Left ventricle myocardium inferior (tissue), 1 donor: Measurements from ENCODE around the gene FAM163A. TPM values are rescaled to one million over a fixed set of nuclear protein-coding genes. Genes with fewer than 3 reads are reported as not detected.
"Not testable (repeated sequence)": the region's sequence is repeated elsewhere in the genome, so short reads cannot be mapped to it uniquely, and the experiment has no call there.

Experiments
- DNase-seq: peaks from one replicate; pipeline ENCODE4 v3.0.0-alpha.2; 2020
- H3K27ac ChIP-seq: fragments of 200-600 bp; replicated peaks from 2 replicates; pipeline ENCODE4 v1.8.0; 2021
- H3K27me3 ChIP-seq: fragments of 200-600 bp; 2 replicates; pipeline ENCODE4 v1.8.0; 2021; ENCODE audit warnings: low read depth
- H3K36me3 ChIP-seq: fragments of 200-600 bp; 2 replicates; pipeline ENCODE4 v1.8.0; 2021
- H3K4me1 ChIP-seq: fragments of 200-600 bp; 2 replicates; pipeline ENCODE4 v1.8.0; 2021
- H3K4me3 ChIP-seq: fragments of 200-600 bp; 2 replicates; pipeline ENCODE4 v1.8.0; 2021; ENCODE audit warnings: mild to moderate bottlenecking, moderate library complexity
- H3K9me3 ChIP-seq: fragments of 200-600 bp; replicated peaks from 2 replicates; pipeline ENCODE4 v1.8.0; 2021
- intact Hi-C: fragments of 100-400 bp; cut with micrococcal nuclease; formaldehyde crosslinking; loops from one replicate; pipeline ENCODE4 v1.11.0; 2022
- total RNA-seq: library from RNA; stranded (reverse); fragmentation: NEBNext Ultra II Directional; extraction: Animal tissue kit (Norgen Biotek cat#: 25700); gene quantifications from one replicate; pipeline ENCODE4 v1.2.1, GENCODE V29; 2021
- TF ChIP-seq, protein P1 (sequence below): fragments of 200-600 bp; IDR thresholded peaks from 2 replicates; pipeline ENCODE4 v1.8.0; 2021; ENCODE audit warnings: antibody characterized with exemption, mild to moderate bottlenecking, borderline replicate concordance
- donor health status: DM: no; HTN: yes; CAD: no; lungs with severe emphysema.

FAM163A gene
- total RNA-seq, 1 donor from 2014 or later, result 0.16 TPM

DNA sequence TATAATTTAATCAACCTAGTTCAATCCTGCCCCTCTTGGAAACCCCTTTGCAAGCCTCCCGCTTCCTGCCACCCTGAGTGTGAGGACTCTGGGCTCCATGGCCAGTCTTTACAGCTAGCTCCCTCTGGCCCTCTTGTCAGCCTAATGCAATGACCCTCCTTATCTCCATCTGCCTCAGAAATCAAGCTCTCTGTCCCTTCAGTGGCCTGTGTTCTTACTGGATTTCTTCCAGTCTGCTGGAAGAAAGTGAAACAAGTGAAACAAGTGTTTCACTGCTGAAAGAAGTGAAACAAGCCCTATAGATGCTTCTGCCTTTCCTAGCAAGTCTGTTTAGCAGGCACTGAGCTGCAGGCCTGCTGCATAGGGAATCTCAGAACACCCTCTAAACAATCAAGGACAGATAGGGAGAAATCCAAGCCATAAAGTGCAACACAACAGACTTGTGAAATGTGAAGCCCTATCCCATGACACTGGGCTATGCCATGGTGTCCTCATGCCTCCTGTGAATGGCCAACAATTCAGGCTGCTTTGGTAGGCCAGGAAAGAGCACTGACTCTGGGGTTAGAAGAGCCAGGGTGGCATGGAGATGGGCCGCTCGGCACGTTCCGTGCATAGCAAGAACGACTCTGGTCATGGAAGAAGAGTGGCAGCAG is 55.9 kb downstream of the FAM163A start:
- TF ChIP-seq, protein P1, sequence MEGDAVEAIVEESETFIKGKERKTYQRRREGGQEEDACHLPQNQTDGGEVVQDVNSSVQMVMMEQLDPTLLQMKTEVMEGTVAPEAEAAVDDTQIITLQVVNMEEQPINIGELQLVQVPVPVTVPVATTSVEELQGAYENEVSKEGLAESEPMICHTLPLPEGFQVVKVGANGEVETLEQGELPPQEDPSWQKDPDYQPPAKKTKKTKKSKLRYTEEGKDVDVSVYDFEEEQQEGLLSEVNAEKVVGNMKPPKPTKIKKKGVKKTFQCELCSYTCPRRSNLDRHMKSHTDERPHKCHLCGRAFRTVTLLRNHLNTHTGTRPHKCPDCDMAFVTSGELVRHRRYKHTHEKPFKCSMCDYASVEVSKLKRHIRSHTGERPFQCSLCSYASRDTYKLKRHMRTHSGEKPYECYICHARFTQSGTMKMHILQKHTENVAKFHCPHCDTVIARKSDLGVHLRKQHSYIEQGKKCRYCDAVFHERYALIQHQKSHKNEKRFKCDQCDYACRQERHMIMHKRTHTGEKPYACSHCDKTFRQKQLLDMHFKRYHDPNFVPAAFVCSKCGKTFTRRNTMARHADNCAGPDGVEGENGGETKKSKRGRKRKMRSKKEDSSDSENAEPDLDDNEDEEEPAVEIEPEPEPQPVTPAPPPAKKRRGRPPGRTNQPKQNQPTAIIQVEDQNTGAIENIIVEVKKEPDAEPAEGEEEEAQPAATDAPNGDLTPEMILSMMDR, result no peak
- no peak overlapping the region for H3K4me3 ChIP-seq
- peak overlapping the region; percentile 57 for H3K27ac ChIP-seq
- H3K27me3 ChIP-seq, result no peaks in the 10 kb centered on the region
- intact Hi-C loops, result no loop called here
- H3K36me3 ChIP-seq, result no peaks in the 10 kb centered on the region
- peaks cover 21% of the 10 kb centered on the region for H3K4me1 ChIP-seq
- DNase-seq, result no peak
- H3K9me3 ChIP-seq, result no peaks in the 10 kb centered on the region

GRCh38 chr1:179800481-179800880 is 57.4 kb downstream of the FAM163A start:
- no peaks in the 10 kb centered on the region for H3K27me3 ChIP-seq
- peaks cover 10% of the 10 kb centered on the region for H3K4me1 ChIP-seq
- intact Hi-C loops, result no loop called here
- DNase-seq, result no peak
- H3K27ac ChIP-seq, result no peak overlapping the region
- no peaks in the 10 kb centered on the region for H3K9me3 ChIP-seq
- H3K4me3 ChIP-seq, result no peak overlapping the region
- TF ChIP-seq, protein P1, result no peak
- H3K36me3 ChIP-seq, result no peaks in the 10 kb centered on the region

- intact Hi-C loops, result no loop called here
- TF ChIP-seq, protein P1, result no peak
- no peaks in the 10 kb centered on the region for H3K36me3 ChIP-seq
- no peaks in the 10 kb centered on the region for H3K27me3 ChIP-seq
- H3K4me1 ChIP-seq, result peaks cover 10% of the 10 kb centered on the region
- no peaks in the 10 kb centered on the region for H3K9me3 ChIP-seq
- DNase-seq, result no peak
- H3K27ac ChIP-seq, result no peak overlapping the region
- H3K4me3 ChIP-seq, result no peak overlapping the region
Measured at GRCh38 chr1:179803104-179803503, 60.0 kb downstream of the FAM163A start.

DNA sequence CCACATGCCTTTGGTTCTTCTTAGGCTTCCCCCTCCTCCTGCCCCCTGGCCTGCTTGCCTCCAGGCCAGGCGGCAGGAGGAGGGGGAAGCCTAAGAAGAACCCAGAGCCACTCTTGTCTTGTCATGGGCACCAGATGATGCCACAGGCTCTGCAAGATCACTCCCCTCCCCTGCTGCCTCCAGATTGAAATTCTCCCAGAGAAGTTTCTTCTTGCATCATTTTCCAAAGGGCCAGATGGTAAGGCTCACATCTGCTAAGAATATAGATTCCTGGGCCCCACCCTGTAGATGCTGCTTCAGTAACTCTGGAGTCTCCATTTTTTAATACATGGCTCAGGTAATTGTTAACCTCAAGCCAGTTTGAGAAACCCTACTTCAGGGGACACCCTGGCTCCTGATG is 60.8 kb downstream of the FAM163A start:
- Histone ChIP-seq H3K9me3 (no peaks in the 10 kb centered on the region), H3K4me3 (no peak overlapping the region), H3K27ac (no peak overlapping the region), H3K36me3 (no peaks in the 10 kb centered on the region), H3K4me1 (peaks cover 7% of the 10 kb centered on the region), H3K27me3 (no peaks in the 10 kb centered on the region)
- intact Hi-C loops, result no loop called here
- no peak for DNase-seq
- TF ChIP-seq, protein P1, result no peak

DNA sequence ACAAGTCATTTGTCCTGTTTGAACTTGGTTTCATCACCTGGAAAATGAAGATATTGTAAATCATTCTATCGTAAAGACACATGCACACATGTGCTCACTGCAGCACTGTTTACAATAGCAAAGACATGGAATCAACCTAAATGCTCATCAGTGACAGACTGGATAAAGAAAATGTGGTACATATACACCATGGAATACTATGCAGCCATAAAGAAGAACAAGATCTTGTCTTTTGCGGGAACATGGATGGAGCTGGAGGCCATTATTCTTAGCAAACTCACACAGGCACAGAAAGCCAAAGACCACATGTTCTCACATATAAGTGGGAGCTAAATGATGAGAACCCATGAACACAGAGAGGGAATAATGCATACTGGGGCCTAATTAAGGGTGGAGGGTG is 61.3 kb downstream of the FAM163A start:
- H3K27ac ChIP-seq, H3K4me1 ChIP-seq: not testable (repeated sequence)

GRCh38 chr1:179805291-179806195 is 62.5 kb downstream of the FAM163A start:
- TF ChIP-seq, protein P1, result no peak

More for the DNA sequence above, 61.3 kb downstream of the FAM163A start:
- H3K9me3 ChIP-seq, intact Hi-C loops, DNase-seq, H3K27me3 ChIP-seq, H3K36me3 ChIP-seq, H3K4me3 ChIP-seq: not testable (repeated sequence)

More at GRCh38 chr1:179805291-179806195, 62.5 kb downstream of the FAM163A start:
- no peak for DNase-seq
- Histone ChIP-seq H3K27ac (no peak overlapping the region), H3K27me3 (peaks cover 6% of the 10 kb centered on the region), H3K4me3 (no peak overlapping the region), H3K36me3 (no peaks in the 10 kb centered on the region), H3K9me3 (no peaks in the 10 kb centered on the region), H3K4me1 (no peaks in the 10 kb centered on the region)
- intact Hi-C loops, result no loop called here
